Inferior parietal cortex (tissue), 1 donor: ENCODE results near the gene FAM114A1.
"Not testable (repeated sequence)": the region's sequence is repeated elsewhere in the genome, so short reads cannot be mapped to it uniquely, and the experiment has no call there.

Source experiments
- DNase-seq: peaks from one replicate; pipeline ENCODE4 v3.0.0-alpha.2; 2016; ENCODE audit errors: extremely low spot score

The FAM114A1 gene

GRCh38 chr4:38935391-38936073 lies 67.9 kb downstream of the FAM114A1 start:
- no peak for DNase-seq

- no peak for DNase-seq
Measured at GRCh38 chr4:38939165-38939564, 71.6 kb downstream of the FAM114A1 start.

GRCh38 chr4:38940476-38940875 lies 72.9 kb downstream of the FAM114A1 start:
- no peak for DNase-seq

GRCh38 chr4:38941906-38942305 lies 74.3 kb downstream of the FAM114A1 start:
- not testable (repeated sequence) for DNase-seq

GRCh38 chr4:38943343-38943742 lies 75.7 kb downstream of the FAM114A1 start:
- no peak for DNase-seq

GRCh38 chr4:38944440-38944839 lies 76.8 kb downstream of the FAM114A1 start:
- DNase-seq, result no peak

GRCh38 chr4:38946919-38947318 lies 79.3 kb downstream of the FAM114A1 start:
- DNase-seq, result no peak

GRCh38 chr4:38948551-38948950 lies 80.9 kb downstream of the FAM114A1 start:
- DNase-seq, result no peak

- DNase-seq, result no peak
Measured at GRCh38 chr4:38949411-38950051, 81.9 kb downstream of the FAM114A1 start.

GRCh38 chr4:38950159-38950558 lies 82.6 kb downstream of the FAM114A1 start:
- no peak for DNase-seq

- no peak for DNase-seq
Measured at GRCh38 chr4:38950734-38951133, 83.1 kb downstream of the FAM114A1 start.

GRCh38 chr4:38951598-38951997 lies 84.0 kb downstream of the FAM114A1 start:
- DNase-seq, result no peak

- DNase-seq, result no peak
Measured at GRCh38 chr4:38952017-38952416, 84.4 kb downstream of the FAM114A1 start.

- no peak for DNase-seq
Measured at GRCh38 chr4:38954727-38955126, 87.1 kb downstream of the FAM114A1 start.

GRCh38 chr4:38955957-38956356 lies 88.4 kb downstream of the FAM114A1 start:
- no peak for DNase-seq

GRCh38 chr4:38957261-38957815 lies 89.7 kb downstream of the FAM114A1 start:
- DNase-seq, result no peak

GRCh38 chr4:38957893-38958292 lies 90.3 kb downstream of the FAM114A1 start:
- DNase-seq, result no peak

- DNase-seq, result no peak
Measured at GRCh38 chr4:38958453-38959190, 91.0 kb downstream of the FAM114A1 start.

- DNase-seq, result not testable (repeated sequence)
Measured at GRCh38 chr4:38959248-38959647, 91.6 kb downstream of the FAM114A1 start.

- no peak for DNase-seq
Measured at GRCh38 chr4:38964942-38965775, 97.6 kb downstream of the FAM114A1 start.

GRCh38 chr4:38965866-38966265 lies 98.3 kb downstream of the FAM114A1 start:
- no peak for DNase-seq
